Lung (tissue), 12 donors: ENCODE data around the gene GRB7. TPM values are rescaled to one million over a fixed set of nuclear protein-coding genes. Genes with fewer than 3 reads are reported as not detected.
A peak's percentile ranks its signal among the peaks of the same experiment; 100 is the strongest.

Experiments used
- ATAC-seq: fragments of 200-7000 bp; cut with Tn5 transposase; one replicate; pipeline ENCODE4 v1.9.1; 2020; ENCODE audit warnings: moderate number of reproducible peaks; ENCODE audit not compliant: insufficient read depth, low FRiP score
- DNase-seq, 3 donors: peaks; one replicate each; pipeline ENCODE4 v3.0.0-alpha.2; 2013 to 2017
- H3K27ac ChIP-seq, 2 donors: one replicate each; pipeline ENCODE4 v1.5.1; 2013; ENCODE audit warnings: mild to moderate bottlenecking in 2 of 2, moderate library complexity in 2 of 2, control low read depth in 1 of 2, inconsistent platforms in 1 of 2, low read depth in 1 of 2, low read length in 1 of 2
- H3K27me3 ChIP-seq, 3 donors: one replicate each; pipeline ENCODE4 v1.5.1; 2013; ENCODE audit warnings: low read length in 2 of 3; ENCODE audit not compliant: control insufficient read depth in 3 of 3, insufficient read depth in 3 of 3
- H3K36me3 ChIP-seq, 4 donors: one replicate each; pipeline ENCODE4 v1.5.1; 2013; ENCODE audit warnings: low read length in 4 of 4, mild to moderate bottlenecking in 1 of 4, moderate library complexity in 1 of 4; ENCODE audit not compliant: control insufficient read depth in 4 of 4, insufficient read depth in 4 of 4
- H3K4me1 ChIP-seq, 5 donors: one replicate each; pipeline ENCODE4 v1.5.1; 2013; ENCODE audit warnings: low read length in 5 of 5, mild to moderate bottlenecking in 2 of 5, moderate library complexity in 1 of 5; ENCODE audit not compliant: control insufficient read depth in 5 of 5, insufficient read depth in 5 of 5
- H3K4me3 ChIP-seq: one replicate; pipeline ENCODE4 v1.5.1; 2013; ENCODE audit warnings: mild to moderate bottlenecking, control low read depth, moderate library complexity
- H3K9ac ChIP-seq, 2 donors: one replicate each; pipeline ENCODE4 v1.5.1; 2013; ENCODE audit warnings: low read length in 2 of 2, control low read depth in 1 of 2; ENCODE audit not compliant: insufficient read depth in 1 of 2
- H3K9me3 ChIP-seq, 4 donors: one replicate each; pipeline ENCODE4 v1.5.1; 2013; ENCODE audit warnings: low read length in 3 of 4, mild to moderate bottlenecking in 1 of 4, moderate library complexity in 1 of 4; ENCODE audit not compliant: control insufficient read depth in 4 of 4, insufficient read depth in 3 of 4
- CTCF ChIP-seq: IDR thresholded peaks from 2 replicates; pipeline ENCODE4 v1.5.1; 2012; ENCODE audit warnings: mild to moderate bottlenecking; ENCODE audit errors: control extremely low read depth, extremely low read depth
- WGBS, 2 donors: extraction: QIAGEN DNeasy Blood & Tissue Kit; methylation state at CpG; one replicate each; pipeline ENCODE4 v1.1.7; 2013; 5-methylcytosine and 5-hydroxymethylcytosine counted together
- polyA plus RNA-seq, 2 donors: library from polyadenylated mRNA; stranded (reverse); fragments of 200-250 nt; gene quantifications; one replicate each; pipeline ENCODE4 v1.2.1, GENCODE V29; 2013
- total RNA-seq, 2 donors: library from RNA; depleted of rRNA in 1 of 2; stranded (reverse); fragments of >200 nt in 1 of 2; gene quantifications; one replicate each; pipeline ENCODE4 v1.2.1, GENCODE V29; 2014 to 2021
- donor health status: control.
- donor health status: control.
- donor health status: Bipolar disorder and iron deficiency.
- donor health status: healthy.
- donor health status: DM: yes; HTN: yes; CAD: no.

Gene GRB7
- total and polyA plus RNA-seq, 4 donors = 6.6 to 25.5 (median 16.6) TPM

GRCh38 chr17:39716073-39716818, 21.5 kb upstream of the GRB7 start:
- no peaks in the 10 kb centered on the region for H3K4me1 ChIP-seq
- ATAC-seq (no peak), DNase-seq (no peak)
- TF ChIP-seq CTCF = no peak
- peaks cover 12 to 47% (median 36%) of the 10 kb centered on the region in 4 donors for H3K36me3 ChIP-seq
- peak overlapping the region in 1 of 2 donors; percentile 64 for H3K27ac ChIP-seq
- H3K27me3 ChIP-seq = no peaks in the 10 kb centered on the region
- H3K4me3 ChIP-seq = no peak overlapping the region
- 85 to 91% methylated on average over 15 of the region's 15 CpGs for WGBS, 2 donors
- H3K9ac ChIP-seq = no peak overlapping the region
- H3K9me3 ChIP-seq = no peaks in the 10 kb centered on the region

- no peaks in the 10 kb centered on the region for H3K9me3 ChIP-seq
- ATAC-seq = no peak
- H3K27me3 ChIP-seq = no peaks in the 10 kb centered on the region
- H3K36me3 ChIP-seq = peaks cover 12 to 39% (median 32%) of the 10 kb centered on the region in 4 donors
- no peak for DNase-seq
- TF ChIP-seq CTCF = no peak
- no peaks in the 10 kb centered on the region for H3K4me1 ChIP-seq
- peak overlapping the region in 1 of 2 donors; percentile 64 for H3K27ac ChIP-seq
- no peak overlapping the region for H3K4me3 ChIP-seq
- WGBS, 2 donors = 85 to 86% methylated on average over 11 of the region's 11 CpGs
- no peak overlapping the region for H3K9ac ChIP-seq
Observed at GRCh38 chr17:39716879-39717536, 20.7 kb upstream of the GRB7 start.

GRCh38 chr17:39717660-39718059, 20.1 kb upstream of the GRB7 start:
- WGBS, 2 donors = 89 to 93% methylated on average over 6 of the region's 6 CpGs
- ATAC-seq (no peak), DNase-seq (no peak)
- no peak overlapping the region for H3K27ac ChIP-seq
- no peak overlapping the region for H3K9ac ChIP-seq
- TF ChIP-seq CTCF = no peak
- no peaks in the 10 kb centered on the region for H3K27me3 ChIP-seq
- H3K4me1 ChIP-seq = no peaks in the 10 kb centered on the region
- no peaks in the 10 kb centered on the region for H3K9me3 ChIP-seq
- no peak overlapping the region for H3K4me3 ChIP-seq
- H3K36me3 ChIP-seq = peaks cover 12 to 37% (median 30%) of the 10 kb centered on the region in 4 donors
